ENCODE measurements around the gene ADAMTS10.
"Not testable (repeated sequence)": the region's sequence is repeated elsewhere in the genome, so short reads cannot be mapped to it uniquely, and the experiment has no call there.

ADAMTS10 gene

GRCh38 chr19:8573316-8573715 lies 37.2 kb downstream of the ADAMTS10 start:
- no peaks in the 10 kb centered on the region for H3K36me3 ChIP-seq (ENCODE audit: insufficient read depth, low read length)
- no peaks in the 10 kb centered on the region for H3K9me3 ChIP-seq (ENCODE audit: low read length)
- H3K4me1 ChIP-seq (ENCODE audit: insufficient read depth, low read length) = no peaks in the 10 kb centered on the region
- H3K9ac ChIP-seq (ENCODE audit: low read length) = no peak overlapping the region
- H3K27ac ChIP-seq (ENCODE audit: low read depth, low read length) = no peak overlapping the region
- H3K27me3 ChIP-seq (ENCODE audit: control insufficient read depth in 1 of 2, insufficient read depth in 2 of 2, low read length in 2 of 2) = peaks cover 0 to 14% of the 10 kb centered on the region in 2 donors
- no peak overlapping the region for H3K4me3 ChIP-seq (ENCODE audit: low read depth in 1 of 2, low read length in 2 of 2)

- H3K9ac ChIP-seq (ENCODE audit: low read length) = no peak overlapping the region
- H3K9me3 ChIP-seq (ENCODE audit: low read length) = no peaks in the 10 kb centered on the region
- H3K27me3 ChIP-seq (ENCODE audit: control insufficient read depth in 1 of 2, insufficient read depth in 2 of 2, low read length in 2 of 2) = no peaks in the 10 kb centered on the region
- H3K4me1 ChIP-seq (ENCODE audit: insufficient read depth, low read length) = no peaks in the 10 kb centered on the region
- no peak overlapping the region for H3K4me3 ChIP-seq (ENCODE audit: low read depth in 1 of 2, low read length in 2 of 2)
- H3K27ac ChIP-seq (ENCODE audit: low read depth, low read length) = no peak overlapping the region
- H3K36me3 ChIP-seq (ENCODE audit: insufficient read depth, low read length) = no peaks in the 10 kb centered on the region
Observed at GRCh38 chr19:8571006-8571411, 39.5 kb downstream of the ADAMTS10 start.

GRCh38 chr19:8569066-8569771 lies 41.3 kb downstream of the ADAMTS10 start:
- no peak overlapping the region for H3K4me3 ChIP-seq (ENCODE audit: low read depth in 1 of 2, low read length in 2 of 2)
- no peak overlapping the region for H3K9ac ChIP-seq (ENCODE audit: low read length)
- H3K27ac ChIP-seq (ENCODE audit: low read depth, low read length) = no peak overlapping the region
- H3K4me1 ChIP-seq (ENCODE audit: insufficient read depth, low read length) = no peaks in the 10 kb centered on the region
- H3K36me3 ChIP-seq (ENCODE audit: insufficient read depth, low read length) = no peaks in the 10 kb centered on the region
- H3K9me3 ChIP-seq (ENCODE audit: low read length) = no peaks in the 10 kb centered on the region
- no peaks in the 10 kb centered on the region for H3K27me3 ChIP-seq (ENCODE audit: control insufficient read depth in 1 of 2, insufficient read depth in 2 of 2, low read length in 2 of 2)

GRCh38 chr19:8567522-8568172 lies 42.9 kb downstream of the ADAMTS10 start:
- no peaks in the 10 kb centered on the region for H3K9me3 ChIP-seq (ENCODE audit: low read length)
- H3K27ac ChIP-seq (ENCODE audit: low read depth, low read length) = no peak overlapping the region
- H3K4me1 ChIP-seq (ENCODE audit: insufficient read depth, low read length) = no peaks in the 10 kb centered on the region
- no peaks in the 10 kb centered on the region for H3K36me3 ChIP-seq (ENCODE audit: insufficient read depth, low read length)
- no peak overlapping the region for H3K9ac ChIP-seq (ENCODE audit: low read length)
- H3K4me3 ChIP-seq (ENCODE audit: low read depth in 1 of 2, low read length in 2 of 2) = no peak overlapping the region
- no peaks in the 10 kb centered on the region for H3K27me3 ChIP-seq (ENCODE audit: control insufficient read depth in 1 of 2, insufficient read depth in 2 of 2, low read length in 2 of 2)

GRCh38 chr19:8566855-8567254 lies 43.7 kb downstream of the ADAMTS10 start:
- H3K4me3 ChIP-seq (ENCODE audit: low read depth in 1 of 2, low read length in 2 of 2) = no peak overlapping the region
- H3K27me3 ChIP-seq (ENCODE audit: control insufficient read depth in 1 of 2, insufficient read depth in 2 of 2, low read length in 2 of 2) = no peaks in the 10 kb centered on the region
- H3K4me1 ChIP-seq (ENCODE audit: insufficient read depth, low read length) = no peaks in the 10 kb centered on the region
- H3K9ac ChIP-seq (ENCODE audit: low read length) = no peak overlapping the region
- no peaks in the 10 kb centered on the region for H3K9me3 ChIP-seq (ENCODE audit: low read length)
- no peak overlapping the region for H3K27ac ChIP-seq (ENCODE audit: low read depth, low read length)
- no peaks in the 10 kb centered on the region for H3K36me3 ChIP-seq (ENCODE audit: insufficient read depth, low read length)

GRCh38 chr19:8564866-8565265 lies 45.6 kb downstream of the ADAMTS10 start:
- not testable (repeated sequence) for H3K9ac ChIP-seq (ENCODE audit: low read length); H3K27ac ChIP-seq (ENCODE audit: low read depth, low read length); H3K36me3 ChIP-seq (ENCODE audit: insufficient read depth, low read length); H3K9me3 ChIP-seq (ENCODE audit: low read length); H3K4me1 ChIP-seq (ENCODE audit: insufficient read depth, low read length); H3K27me3 ChIP-seq (ENCODE audit: control insufficient read depth in 1 of 2, insufficient read depth in 2 of 2, low read length in 2 of 2); H3K4me3 ChIP-seq (ENCODE audit: low read depth in 1 of 2, low read length in 2 of 2)

GRCh38 chr19:8561075-8561764 lies 49.3 kb downstream of the ADAMTS10 start:
- no peaks in the 10 kb centered on the region for H3K27me3 ChIP-seq (ENCODE audit: control insufficient read depth in 1 of 2, insufficient read depth in 2 of 2, low read length in 2 of 2)
- H3K4me1 ChIP-seq (ENCODE audit: insufficient read depth, low read length) = no peaks in the 10 kb centered on the region
- no peaks in the 10 kb centered on the region for H3K9me3 ChIP-seq (ENCODE audit: low read length)
- H3K9ac ChIP-seq (ENCODE audit: low read length) = no peak overlapping the region
- no peaks in the 10 kb centered on the region for H3K36me3 ChIP-seq (ENCODE audit: insufficient read depth, low read length)
- H3K27ac ChIP-seq (ENCODE audit: low read depth, low read length) = no peak overlapping the region
- no peak overlapping the region for H3K4me3 ChIP-seq (ENCODE audit: low read depth in 1 of 2, low read length in 2 of 2)

GRCh38 chr19:8558325-8558724 lies 52.2 kb downstream of the ADAMTS10 start:
- no peaks in the 10 kb centered on the region for H3K27me3 ChIP-seq (ENCODE audit: control insufficient read depth in 1 of 2, insufficient read depth in 2 of 2, low read length in 2 of 2)
- no peak overlapping the region for H3K27ac ChIP-seq (ENCODE audit: low read depth, low read length)
- H3K4me3 ChIP-seq (ENCODE audit: low read depth in 1 of 2, low read length in 2 of 2) = no peak overlapping the region
- H3K9me3 ChIP-seq (ENCODE audit: low read length) = no peaks in the 10 kb centered on the region
- no peaks in the 10 kb centered on the region for H3K36me3 ChIP-seq (ENCODE audit: insufficient read depth, low read length)
- no peak overlapping the region for H3K9ac ChIP-seq (ENCODE audit: low read length)
- no peaks in the 10 kb centered on the region for H3K4me1 ChIP-seq (ENCODE audit: insufficient read depth, low read length)

GRCh38 chr19:8557642-8558238 lies 52.8 kb downstream of the ADAMTS10 start:
- no peak overlapping the region for H3K4me3 ChIP-seq (ENCODE audit: low read depth in 1 of 2, low read length in 2 of 2)
- no peaks in the 10 kb centered on the region for H3K9me3 ChIP-seq (ENCODE audit: low read length)
- no peaks in the 10 kb centered on the region for H3K27me3 ChIP-seq (ENCODE audit: control insufficient read depth in 1 of 2, insufficient read depth in 2 of 2, low read length in 2 of 2)
- H3K4me1 ChIP-seq (ENCODE audit: insufficient read depth, low read length) = no peaks in the 10 kb centered on the region
- no peak overlapping the region for H3K27ac ChIP-seq (ENCODE audit: low read depth, low read length)
- no peak overlapping the region for H3K9ac ChIP-seq (ENCODE audit: low read length)
- no peaks in the 10 kb centered on the region for H3K36me3 ChIP-seq (ENCODE audit: insufficient read depth, low read length)

GRCh38 chr19:8553729-8554128 lies 56.8 kb downstream of the ADAMTS10 start:
- not testable (repeated sequence) for H3K27ac ChIP-seq (ENCODE audit: low read depth, low read length); H3K4me1 ChIP-seq (ENCODE audit: insufficient read depth, low read length); H3K9me3 ChIP-seq (ENCODE audit: low read length); H3K4me3 ChIP-seq (ENCODE audit: low read depth in 1 of 2, low read length in 2 of 2); H3K27me3 ChIP-seq (ENCODE audit: control insufficient read depth in 1 of 2, insufficient read depth in 2 of 2, low read length in 2 of 2); H3K9ac ChIP-seq (ENCODE audit: low read length); H3K36me3 ChIP-seq (ENCODE audit: insufficient read depth, low read length)

- Histone ChIP-seq H3K36me3 (ENCODE audit: insufficient read depth, low read length) (no peaks in the 10 kb centered on the region), H3K4me3 (ENCODE audit: low read depth in 1 of 2, low read length in 2 of 2) (no peak overlapping the region), H3K27me3 (ENCODE audit: control insufficient read depth in 1 of 2, insufficient read depth in 2 of 2, low read length in 2 of 2) (no peaks in the 10 kb centered on the region), H3K4me1 (ENCODE audit: insufficient read depth, low read length) (no peaks in the 10 kb centered on the region), H3K27ac (ENCODE audit: low read depth, low read length) (no peak overlapping the region), H3K9ac (ENCODE audit: low read length) (no peak overlapping the region), H3K9me3 (ENCODE audit: low read length) (no peaks in the 10 kb centered on the region)
Observed at GRCh38 chr19:8552810-8553209, 57.7 kb downstream of the ADAMTS10 start.
